Measurements from ENCODE around the gene DHRS4. TPM values are rescaled to one million over a fixed set of nuclear protein-coding genes. Genes with fewer than 3 reads are reported as not detected.
"Not testable (repeated sequence)": the region's sequence is repeated elsewhere in the genome, so short reads cannot be mapped to it uniquely, and the experiment has no call there.

Gene DHRS4
- total RNA-seq, 1 experiment from 2014 or later = 12.7 TPM

GRCh38 chr14:24011051-24011450, 57.5 kb downstream of the DHRS4 start:
- Histone ChIP-seq H2BK120ac (ENCODE audit: low read depth, low read length, poor library complexity, severe bottlenecking) (no peak overlapping the region), H4K8ac (replicated peaks; ENCODE audit: insufficient read length, low read depth, low read length) (no peak overlapping the region), H2BK5ac (ENCODE audit: insufficient read length, low read length) (no peak overlapping the region), H4K5ac (ENCODE audit: insufficient read length, low read depth, low read length) (no peak overlapping the region), H3K9me3 (ENCODE audit: control insufficient read depth, low read depth, low read length) (no peaks in the 10 kb centered on the region), H3K4me2 (ENCODE audit: insufficient read depth, insufficient read length, low read length) (no peak overlapping the region), H3K27me3 (ENCODE audit: insufficient read depth, low read length) (no peaks in the 10 kb centered on the region), H3K79me1 (ENCODE audit: insufficient read depth, low read depth, low read length, poor library complexity, severe bottlenecking) (no peaks in the 10 kb centered on the region), H3K4me1 (ENCODE audit: insufficient read depth, low read length) (no peaks in the 10 kb centered on the region), H3K23ac (ENCODE audit: insufficient read length, low read depth, low read length) (no peak overlapping the region), H3K27ac (ENCODE audit: insufficient read length, low read depth, low read length) (no peak overlapping the region), H2BK15ac (ENCODE audit: low read depth, low read length) (no peak overlapping the region), H2AK5ac (ENCODE audit: insufficient read length, low read length) (no peak overlapping the region), H3K4ac (ENCODE audit: low read depth, low read length) (no peak overlapping the region), H4K91ac (ENCODE audit: insufficient read length, low read depth, low read length) (no peak overlapping the region), H3K56ac (ENCODE audit: insufficient read length, low read depth, low read length) (no peak overlapping the region), H2AFZ (ENCODE audit: low read length) (no peak overlapping the region), H3K9ac (ENCODE audit: extremely low read depth, insufficient read length, low read length) (no peak overlapping the region), H3K14ac (ENCODE audit: insufficient read depth, low read length) (no peak overlapping the region), H3K18ac (ENCODE audit: insufficient read length, low read depth, low read length) (no peak overlapping the region), H2BK12ac (ENCODE audit: insufficient read length, low read depth, low read length) (no peak overlapping the region), H3T11ph (ENCODE audit: low read length) (no peak overlapping the region), H2BK20ac (ENCODE audit: low read depth, low read length, poor library complexity, severe bottlenecking) (no peak overlapping the region), H3K79me2 (ENCODE audit: insufficient read depth, low read length) (no peaks in the 10 kb centered on the region), H3K23me2 (ENCODE audit: insufficient read length, low read depth, low read length, poor library complexity, severe bottlenecking) (no peaks in the 10 kb centered on the region), H4K20me1 (ENCODE audit: control insufficient read depth, insufficient read depth, insufficient read length) (no peaks in the 10 kb centered on the region)
- Mint-ChIP-seq H3K4me1 (peaks cover 0 to 20% of the 10 kb centered on the region in 2 experiments; a peak in 3 of 4 replicates), H3K27ac (peak overlapping the region in 1 of 3 experiments; percentile 4; a peak in 1 of 7 replicates), H3K9me3 (peaks cover 6 to 12% of the 10 kb centered on the region in 2 experiments; a peak in 3 of 5 replicates), H3K36me3 (ENCODE audit: insufficient read depth in 1 of 3, low read depth in 3 of 3) (peaks cover 0 to 13% (median 3%) of the 10 kb centered on the region in 3 experiments; a peak in 4 of 7 replicates), H3K4me3 (no peak overlapping the region), H3K27me3 (ENCODE audit: low read depth) (peaks cover 16% of the 10 kb centered on the region)
- no CpG with 5 or more reads among the region's 2 CpGs for WGBS (ENCODE audit: extremely low coverage, insufficient read length, low lambda C conversion rate)
- TF ChIP-seq CTCF (conservative IDR thresholded peaks at IDR 0.05) = no peak
- no peak for DNase-seq

- not testable (repeated sequence) for H3T11ph ChIP-seq (ENCODE audit: low read length); H2AK5ac ChIP-seq (ENCODE audit: insufficient read length, low read length); H2BK120ac ChIP-seq (ENCODE audit: low read depth, low read length, poor library complexity, severe bottlenecking); H2BK5ac ChIP-seq (ENCODE audit: insufficient read length, low read length); H3K18ac ChIP-seq (ENCODE audit: insufficient read length, low read depth, low read length); DNase-seq; H3K9me3 ChIP-seq (ENCODE audit: control insufficient read depth, low read depth, low read length); H3K4ac ChIP-seq (ENCODE audit: low read depth, low read length); H3K23me2 ChIP-seq (ENCODE audit: insufficient read length, low read depth, low read length, poor library complexity, severe bottlenecking); H2AFZ ChIP-seq (ENCODE audit: low read length); H3K4me1 ChIP-seq (ENCODE audit: insufficient read depth, low read length); H3K9ac ChIP-seq (ENCODE audit: extremely low read depth, insufficient read length, low read length); H2BK20ac ChIP-seq (ENCODE audit: low read depth, low read length, poor library complexity, severe bottlenecking); H3K23ac ChIP-seq (ENCODE audit: insufficient read length, low read depth, low read length); H3K56ac ChIP-seq (ENCODE audit: insufficient read length, low read depth, low read length); H3K27me3 ChIP-seq (ENCODE audit: insufficient read depth, low read length); H3K79me2 ChIP-seq (ENCODE audit: insufficient read depth, low read length); H3K4me2 ChIP-seq (ENCODE audit: insufficient read depth, insufficient read length, low read length); H4K5ac ChIP-seq (ENCODE audit: insufficient read length, low read depth, low read length); H3K79me1 ChIP-seq (ENCODE audit: insufficient read depth, low read depth, low read length, poor library complexity, severe bottlenecking); H3K14ac ChIP-seq (ENCODE audit: insufficient read depth, low read length); H4K8ac ChIP-seq (replicated peaks; ENCODE audit: insufficient read length, low read depth, low read length); H2BK12ac ChIP-seq (ENCODE audit: insufficient read length, low read depth, low read length); H4K20me1 ChIP-seq (ENCODE audit: control insufficient read depth, insufficient read depth, insufficient read length); H4K91ac ChIP-seq (ENCODE audit: insufficient read length, low read depth, low read length); H3K27ac ChIP-seq (ENCODE audit: insufficient read length, low read depth, low read length); H2BK15ac ChIP-seq (ENCODE audit: low read depth, low read length)
- Mint-ChIP-seq H3K9me3 (peaks cover 12 to 25% of the 10 kb centered on the region in 2 experiments; a peak in 4 of 5 replicates), H3K36me3 (ENCODE audit: insufficient read depth in 1 of 3, low read depth in 3 of 3) (peaks cover 0 to 13% (median 3%) of the 10 kb centered on the region in 3 experiments; a peak in 4 of 7 replicates), H3K27ac (peak overlapping the region in 1 of 3 experiments; percentile 10; a peak in 1 of 7 replicates), H3K4me1 (peaks cover 0 to 19% of the 10 kb centered on the region in 2 experiments; a peak in 3 of 4 replicates), H3K27me3 (ENCODE audit: low read depth) (peaks cover 29% of the 10 kb centered on the region), H3K4me3 (peak overlapping the region in 1 of 2 experiments; percentile 35; a peak in 3 of 5 replicates)
- no CpG with 5 or more reads among the region's 4 CpGs for WGBS (ENCODE audit: extremely low coverage, insufficient read length, low lambda C conversion rate)
Observed at GRCh38 chr14:24012726-24013273, 59.2 kb downstream of the DHRS4 start.

All from H9 (cell line).